GM18858 (cell line): ENCODE data around the gene TRPC4AP.
"Not testable (repeated sequence)": the region's sequence is repeated elsewhere in the genome, so short reads cannot be mapped to it uniquely, and the experiment has no call there.

Source experiments
- ATAC-seq: cut with Tn5 transposase; IDR thresholded peaks from one replicate; pipeline ENCODE4 v1.9.1; 2021; ENCODE audit not compliant: unreplicated experiment

Gene TRPC4AP

GRCh38 chr20:35092524-35093266, at the start of gene TRPC4AP:
TRPC4AP (minus strand) TSS chr20:35092807; CDS start chr20:35092781, 26 bp downstream.
- peak; percentile 75 for ATAC-seq

- no peak for ATAC-seq
Observed at GRCh38 chr20:35135867-35136586, 43.4 kb upstream of the TRPC4AP start.

GRCh38 chr20:35134880-35135279, 42.3 kb upstream of the TRPC4AP start:
- ATAC-seq, result no peak

- no peak for ATAC-seq
Observed at GRCh38 chr20:35134472-35134871, 41.9 kb upstream of the TRPC4AP start.

- no peak for ATAC-seq
Observed at GRCh38 chr20:35133735-35134134, 41.1 kb upstream of the TRPC4AP start.

GRCh38 chr20:35133031-35133430, 40.4 kb upstream of the TRPC4AP start:
- ATAC-seq, result no peak

GRCh38 chr20:35131934-35132333, 39.3 kb upstream of the TRPC4AP start:
- no peak for ATAC-seq

GRCh38 chr20:35129647-35130069, 37.1 kb upstream of the TRPC4AP start:
- ATAC-seq, result no peak

- no peak for ATAC-seq
Observed at GRCh38 chr20:35125753-35126152, 33.1 kb upstream of the TRPC4AP start.

- no peak for ATAC-seq
Observed at GRCh38 chr20:35122756-35123405, 30.3 kb upstream of the TRPC4AP start.

- ATAC-seq, result no peak
Observed at GRCh38 chr20:35121186-35121585, 28.6 kb upstream of the TRPC4AP start.

- ATAC-seq, result no peak
Observed at GRCh38 chr20:35120012-35120701, 27.6 kb upstream of the TRPC4AP start.

GRCh38 chr20:35117629-35118028, 25.0 kb upstream of the TRPC4AP start:
- no peak for ATAC-seq

- ATAC-seq, result no peak
Observed at GRCh38 chr20:35117196-35117595, 24.6 kb upstream of the TRPC4AP start.

- no peak for ATAC-seq
Observed at GRCh38 chr20:35116258-35116657, 23.7 kb upstream of the TRPC4AP start.

- no peak for ATAC-seq
Observed at GRCh38 chr20:35115606-35116005, 23.0 kb upstream of the TRPC4AP start.

GRCh38 chr20:35112276-35112675, 19.7 kb upstream of the TRPC4AP start:
- not testable (repeated sequence) for ATAC-seq

- no peak for ATAC-seq
Observed at GRCh38 chr20:35111141-35111888, 18.7 kb upstream of the TRPC4AP start.

- ATAC-seq, result no peak
Observed at GRCh38 chr20:35108921-35109320, 16.3 kb upstream of the TRPC4AP start.

- ATAC-seq, result no peak
Observed at GRCh38 chr20:35106827-35107380, 14.3 kb upstream of the TRPC4AP start.
